NCI-H1048 (cell line): Measurements from ENCODE around the gene ACSM2B.
"Not testable (repeated sequence)": the region's sequence is repeated elsewhere in the genome, so short reads cannot be mapped to it uniquely, and the experiment has no call there.

Experiments
- DNase-seq: peaks from one replicate; lab custom pipeline; 2025; lab: John Stamatoyannopoulos, UW

The ACSM2B gene

GRCh38 chr16:20576145-20576544, at the start of gene ACSM2B:
Gene ACSM2B (minus strand): TSS chr16:20576367. CDS start chr16:20564845, 11,522 bp downstream.
- DNase-seq = not testable (repeated sequence)

GRCh38 chr16:20624882-20625807, 49.0 kb upstream of the ACSM2B start:
- no peak for DNase-seq

- no peak for DNase-seq
Observed at GRCh38 chr16:20624205-20624604, 48.0 kb upstream of the ACSM2B start.

DNA sequence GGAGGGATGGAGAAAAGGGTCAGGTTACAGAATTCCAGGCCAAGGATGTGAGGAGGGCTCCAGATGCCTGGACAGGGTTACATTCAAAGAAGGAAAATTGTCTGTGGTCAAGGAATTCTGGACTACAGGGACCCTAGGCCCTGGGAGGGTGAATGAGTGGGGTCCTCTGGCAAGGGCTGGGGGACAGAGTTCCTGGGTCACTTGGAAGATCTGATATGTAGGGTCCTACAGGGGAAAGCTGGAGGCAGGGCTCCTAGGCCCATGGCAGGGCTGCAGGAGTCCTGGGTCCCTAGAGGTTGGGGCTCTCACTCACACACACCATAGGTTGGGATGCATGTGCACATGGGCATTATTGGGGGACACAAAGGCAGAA, 46.3 kb upstream of the ACSM2B start:
- DNase-seq = no peak

GRCh38 chr16:20621406-20621805, 45.2 kb upstream of the ACSM2B start:
- DNase-seq = no peak

DNA sequence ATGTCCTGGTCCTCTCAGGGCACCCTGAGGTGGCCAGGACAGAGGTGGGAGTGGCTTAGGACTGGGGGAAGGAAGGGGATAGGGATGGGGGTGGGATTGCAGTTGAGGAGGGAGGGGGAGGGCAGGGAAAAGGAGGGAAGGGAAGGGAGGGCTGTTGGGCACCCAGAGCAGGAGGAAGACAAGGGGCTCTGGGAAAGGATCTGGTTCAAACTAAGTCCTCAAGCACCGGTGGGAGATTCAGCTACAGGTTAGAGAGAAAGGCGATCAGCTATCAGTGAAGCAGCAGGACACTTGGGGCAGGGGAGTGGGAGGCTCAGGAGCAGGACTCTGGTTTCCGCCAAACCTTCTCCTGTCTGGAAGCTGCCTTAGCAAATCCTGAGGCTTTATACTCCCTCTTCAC, 44.6 kb upstream of the ACSM2B start:
- no peak for DNase-seq

- no peak for DNase-seq
Observed at GRCh38 chr16:20620003-20620402, 43.8 kb upstream of the ACSM2B start.

DNA sequence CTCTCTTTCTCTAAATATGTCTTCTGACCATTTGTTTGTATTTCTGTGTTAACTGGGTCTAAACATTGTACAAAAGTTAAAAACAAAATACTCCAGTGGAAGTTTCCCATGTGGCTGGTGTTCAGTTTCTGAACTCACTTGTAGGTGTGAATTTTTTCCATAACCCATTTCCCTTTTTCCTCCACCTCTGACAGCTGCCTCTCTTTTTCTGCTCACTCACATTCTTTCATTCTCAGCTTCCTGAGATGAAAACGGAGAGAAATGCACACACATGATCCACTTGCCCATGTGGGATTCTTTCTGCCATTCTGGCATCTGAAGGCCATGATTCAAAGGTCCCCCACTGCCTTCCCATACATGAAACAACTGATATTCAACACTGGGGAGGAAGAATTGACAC, 41.1 kb upstream of the ACSM2B start:
- DNase-seq = no peak

- no peak for DNase-seq
Observed at GRCh38 chr16:20614186-20615141, 38.3 kb upstream of the ACSM2B start.

GRCh38 chr16:20613481-20614185, 37.5 kb upstream of the ACSM2B start:
- DNase-seq = no peak

DNA sequence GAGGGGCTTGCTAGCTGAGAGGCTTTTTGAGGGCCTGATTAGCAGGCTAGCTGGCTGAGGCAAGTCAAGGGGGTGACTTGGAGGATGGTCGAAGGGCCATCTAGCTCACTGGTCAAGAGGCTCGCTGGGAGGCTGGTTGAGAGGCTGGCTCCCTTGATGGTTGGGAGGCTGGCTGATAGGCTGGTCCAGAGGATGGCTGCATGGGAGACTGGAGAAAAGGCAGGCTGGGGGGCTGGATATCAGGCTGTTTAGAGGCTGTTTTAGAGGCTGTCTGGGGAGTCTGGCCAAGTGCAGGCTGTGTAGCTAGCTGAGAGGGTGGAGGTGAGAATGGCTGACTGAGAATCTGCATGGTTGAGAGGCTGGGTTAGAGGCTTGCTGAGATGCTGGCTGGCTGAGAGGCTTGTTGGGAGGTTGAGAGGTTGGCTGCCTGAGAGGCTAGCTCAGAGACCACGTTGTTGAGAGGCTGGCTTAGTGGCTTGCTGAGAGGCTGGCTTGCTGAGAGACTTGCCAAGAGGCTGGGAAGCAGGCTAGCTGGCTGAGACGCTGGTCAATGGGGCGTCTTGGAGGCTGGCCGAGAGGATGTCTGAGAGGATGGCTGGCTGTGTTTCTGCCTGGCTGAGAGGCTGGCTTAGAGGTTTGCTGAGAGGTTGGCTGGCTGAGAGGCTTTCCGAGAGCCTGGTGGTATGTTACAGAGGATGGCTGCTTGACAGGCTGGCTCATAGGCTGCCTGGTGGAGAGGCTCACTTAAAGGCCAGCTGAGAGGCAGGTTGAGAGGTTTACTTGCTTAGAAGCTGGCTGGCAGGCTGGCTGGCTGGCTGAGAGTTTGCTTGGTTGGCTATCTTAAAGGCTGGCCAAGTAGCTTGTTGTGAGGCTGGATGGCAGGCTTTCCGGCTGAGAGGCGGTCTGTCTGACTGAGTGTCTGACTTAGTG, 36.6 kb upstream of the ACSM2B start:
- DNase-seq = no peak

- DNase-seq = no peak
Observed at GRCh38 chr16:20611975-20612481, 35.9 kb upstream of the ACSM2B start.

GRCh38 chr16:20611350-20611902, 35.3 kb upstream of the ACSM2B start:
- no peak for DNase-seq

GRCh38 chr16:20610892-20611349, 34.8 kb upstream of the ACSM2B start:
- DNase-seq = no peak

GRCh38 chr16:20610211-20610891, 34.2 kb upstream of the ACSM2B start:
- no peak for DNase-seq

GRCh38 chr16:20602205-20602604, 26.0 kb upstream of the ACSM2B start:
- DNase-seq = not testable (repeated sequence)

DNA sequence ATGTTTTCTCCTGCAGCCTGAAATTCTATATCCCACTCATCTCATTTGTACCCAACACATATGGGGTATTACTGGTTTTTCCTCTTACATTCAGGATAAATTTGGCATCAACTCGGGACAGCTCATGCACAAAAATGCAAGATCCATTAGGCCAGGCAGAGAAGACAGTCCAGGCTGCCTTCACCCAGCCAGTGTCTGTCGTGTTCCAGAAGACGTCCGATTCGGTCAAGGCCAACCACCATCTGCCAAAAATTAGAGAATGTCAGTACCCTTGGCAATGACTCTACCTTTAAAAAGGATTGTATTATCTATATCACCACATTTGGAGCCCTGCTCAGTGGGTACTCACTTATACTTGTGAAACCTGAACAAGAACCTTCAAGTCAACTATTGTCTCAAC, 23.3 kb upstream of the ACSM2B start:
- not testable (repeated sequence) for DNase-seq

GRCh38 chr16:20598832-20599469, 22.8 kb upstream of the ACSM2B start:
- no peak for DNase-seq

DNA sequence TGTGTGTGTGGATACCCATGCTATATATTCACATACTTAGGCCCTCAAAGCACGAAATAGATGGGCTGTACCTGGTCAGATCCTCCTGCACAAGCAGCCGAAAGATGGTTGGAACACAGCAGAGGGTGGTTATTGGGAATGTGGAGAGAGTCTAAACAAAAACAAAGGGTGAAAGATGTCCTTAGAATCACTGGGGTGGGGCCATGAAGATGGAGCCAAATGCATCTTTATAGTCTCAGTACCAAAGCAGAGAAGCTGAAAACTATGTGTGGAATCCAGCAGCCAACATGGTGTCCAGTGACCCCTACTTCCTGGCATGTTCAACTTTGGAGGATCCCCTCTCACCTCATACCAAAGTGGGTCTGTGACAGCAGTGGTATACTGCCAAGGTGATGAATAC, 19.5 kb upstream of the ACSM2B start:
- not testable (repeated sequence) for DNase-seq
